Astrocyte (in vitro differentiated cells and primary cell): ENCODE results near the gene OPRL1. TPM values are rescaled to one million over a fixed set of nuclear protein-coding genes. Genes with fewer than 3 reads are reported as not detected.

Experiments
- DNase-seq: peaks from one replicate; pipeline ENCODE4 v3.0.0-alpha.2; 2010; ENCODE audit warnings: low read depth
- FAIRE-seq: peaks from 2 replicates; lab custom pipeline; 2011; peaks lifted over from hg19 to GRCh38; lab: Jason Lieb, UNC
- H2AFZ ChIP-seq: 2 replicates; pipeline ENCODE4 v1.6.0; 2012; ENCODE audit warnings: low read depth, low read length, inconsistent platforms
- H3K27ac ChIP-seq: 2 replicates; pipeline ENCODE4 v1.5.1; 2011; ENCODE audit warnings: low read depth, low read length, inconsistent platforms
- H3K27me3 ChIP-seq: 2 replicates; pipeline ENCODE4 v1.6.0; 2011; ENCODE audit warnings: low read length, inconsistent platforms; ENCODE audit not compliant: insufficient read depth
- H3K36me3 ChIP-seq: 2 replicates; pipeline ENCODE4 v1.5.1; 2011; ENCODE audit warnings: low read length, inconsistent platforms; ENCODE audit not compliant: insufficient read depth
- H3K4me1 ChIP-seq: 2 replicates; pipeline ENCODE4 v1.5.1; 2011; ENCODE audit warnings: low read length, inconsistent platforms; ENCODE audit not compliant: insufficient read depth
- H3K4me2 ChIP-seq: 2 replicates; pipeline ENCODE4 v1.6.0; 2012; ENCODE audit warnings: low read length, inconsistent platforms
- H3K4me3 ChIP-seq: 2 replicates; pipeline ENCODE4 v1.5.1; 2011; ENCODE audit warnings: low read depth, mild to moderate bottlenecking, low read length, inconsistent platforms; ENCODE audit not compliant: insufficient read depth
- H3K79me2 ChIP-seq: 2 replicates; pipeline ENCODE4 v1.6.0; 2012; ENCODE audit warnings: mild to moderate bottlenecking, low read length, inconsistent platforms; ENCODE audit not compliant: insufficient read depth
- H3K9ac ChIP-seq: 2 replicates; pipeline ENCODE4 v1.6.0; 2012; ENCODE audit warnings: mild to moderate bottlenecking, low read length, inconsistent platforms
- H3K9me3 ChIP-seq: 2 replicates; pipeline ENCODE4 v1.5.1; 2012; ENCODE audit warnings: low read depth, mild to moderate bottlenecking, low read length, inconsistent platforms; ENCODE audit not compliant: insufficient read depth
- H4K20me1 ChIP-seq: 2 replicates; pipeline ENCODE4 v1.6.0; 2012; ENCODE audit warnings: low read length, inconsistent platforms; ENCODE audit not compliant: insufficient read depth
- H3K27ac Mint-ChIP-seq: one replicate; pipeline ENCODE4 v1.8.0; 2021; ENCODE audit warnings: mild to moderate bottlenecking, mixed read lengths; ENCODE audit not compliant: unreplicated experiment
- H3K27me3 Mint-ChIP-seq: one replicate; pipeline ENCODE4 v1.8.0; 2021; ENCODE audit warnings: low read depth, mixed read lengths; ENCODE audit not compliant: unreplicated experiment
- H3K36me3 Mint-ChIP-seq: one replicate; pipeline ENCODE4 v1.8.0; 2021; ENCODE audit warnings: low read depth, mixed read lengths; ENCODE audit not compliant: unreplicated experiment
- H3K4me1 Mint-ChIP-seq: one replicate; pipeline ENCODE4 v1.8.0; 2021; ENCODE audit warnings: low read depth, mixed read lengths; ENCODE audit not compliant: unreplicated experiment
- H3K4me3 Mint-ChIP-seq: one replicate; pipeline ENCODE4 v1.8.0; 2021; ENCODE audit warnings: mild to moderate bottlenecking, moderate library complexity, mixed read lengths; ENCODE audit not compliant: unreplicated experiment
- H3K9me3 Mint-ChIP-seq: one replicate; pipeline ENCODE4 v1.8.0; 2021; ENCODE audit warnings: mild to moderate bottlenecking, mixed read lengths; ENCODE audit not compliant: unreplicated experiment
- EZH2 ChIP-seq: IDR thresholded peaks from 2 replicates; pipeline ENCODE4 v1.6.1; 2012; ENCODE audit warnings: mild to moderate bottlenecking, low read length, inconsistent platforms; ENCODE audit not compliant: insufficient read depth
- total RNA-seq: library from RNA; stranded (reverse); gene quantifications from 2 replicates; pipeline ENCODE4 v1.2.1, GENCODE V29; 2021
- TF ChIP-seq, protein P1 (sequence below): IDR thresholded peaks from 2 replicates; pipeline ENCODE4 v1.5.1; 2011; ENCODE audit warnings: low read depth, mild to moderate bottlenecking, inconsistent platforms, low read length, moderate library complexity; ENCODE audit not compliant: insufficient read depth

The OPRL1 gene
- total RNA-seq, 1 donor from 2014 or later = 2.8 TPM

DNA sequence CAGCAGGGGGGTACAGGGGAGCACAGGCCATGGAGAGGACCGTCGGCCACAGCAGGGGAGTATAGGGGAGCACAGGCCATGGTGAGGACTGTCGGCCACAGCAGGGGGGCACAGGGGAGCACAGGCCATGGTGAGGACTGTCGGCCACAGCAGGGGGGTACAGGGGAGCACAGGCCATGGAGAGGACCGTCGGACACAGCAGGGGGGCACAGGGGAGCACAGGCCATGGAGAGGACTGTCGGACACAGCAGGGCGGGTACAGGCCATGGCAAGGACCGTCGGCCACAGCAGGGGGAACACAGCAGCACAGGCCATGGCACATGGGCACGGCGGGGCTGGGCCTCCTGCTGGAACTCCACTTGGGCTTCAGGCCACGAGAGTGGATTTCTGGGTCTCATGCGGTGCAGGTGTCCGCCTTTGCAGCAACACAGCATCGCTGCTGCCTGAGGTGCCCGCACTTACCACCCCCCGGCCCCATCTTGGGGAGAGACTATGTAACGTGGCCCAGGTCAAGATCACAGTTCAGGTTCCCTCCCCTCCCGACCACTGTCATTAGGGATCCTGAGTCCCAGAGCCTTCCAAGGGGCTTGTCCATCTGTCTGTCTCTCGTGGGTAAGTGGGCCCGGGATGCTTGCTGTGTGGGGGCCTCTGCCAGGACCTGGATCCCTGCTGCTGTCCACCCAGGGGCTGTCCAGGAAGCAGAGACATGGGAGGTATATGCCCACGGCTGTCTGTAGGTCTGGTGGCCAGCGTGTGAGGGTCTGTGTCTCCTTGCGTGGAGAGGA is 25.0 kb downstream of the OPRL1 start:
- H3K4me2 ChIP-seq = no peak overlapping the region
- H3K27ac ChIP-seq = no peak overlapping the region
- peaks cover 30% of the 10 kb centered on the region for H3K27me3 ChIP-seq
- Mint-ChIP-seq H3K27ac (no peak overlapping the region), H3K4me1 (no peaks in the 10 kb centered on the region), H3K4me3 (no peak overlapping the region), H3K9me3 (no peaks in the 10 kb centered on the region), H3K36me3 (no peaks in the 10 kb centered on the region), H3K27me3 (peaks cover 58% of the 10 kb centered on the region)
- no peaks in the 10 kb centered on the region for H3K4me1 ChIP-seq
- no peak overlapping the region for H3K4me3 ChIP-seq
- no peak overlapping the region for H3K9ac ChIP-seq
- H3K9me3 ChIP-seq = no peaks in the 10 kb centered on the region
- H2AFZ ChIP-seq = no peak overlapping the region
- TF ChIP-seq EZH2 = no peak
- TF ChIP-seq, protein P1, sequence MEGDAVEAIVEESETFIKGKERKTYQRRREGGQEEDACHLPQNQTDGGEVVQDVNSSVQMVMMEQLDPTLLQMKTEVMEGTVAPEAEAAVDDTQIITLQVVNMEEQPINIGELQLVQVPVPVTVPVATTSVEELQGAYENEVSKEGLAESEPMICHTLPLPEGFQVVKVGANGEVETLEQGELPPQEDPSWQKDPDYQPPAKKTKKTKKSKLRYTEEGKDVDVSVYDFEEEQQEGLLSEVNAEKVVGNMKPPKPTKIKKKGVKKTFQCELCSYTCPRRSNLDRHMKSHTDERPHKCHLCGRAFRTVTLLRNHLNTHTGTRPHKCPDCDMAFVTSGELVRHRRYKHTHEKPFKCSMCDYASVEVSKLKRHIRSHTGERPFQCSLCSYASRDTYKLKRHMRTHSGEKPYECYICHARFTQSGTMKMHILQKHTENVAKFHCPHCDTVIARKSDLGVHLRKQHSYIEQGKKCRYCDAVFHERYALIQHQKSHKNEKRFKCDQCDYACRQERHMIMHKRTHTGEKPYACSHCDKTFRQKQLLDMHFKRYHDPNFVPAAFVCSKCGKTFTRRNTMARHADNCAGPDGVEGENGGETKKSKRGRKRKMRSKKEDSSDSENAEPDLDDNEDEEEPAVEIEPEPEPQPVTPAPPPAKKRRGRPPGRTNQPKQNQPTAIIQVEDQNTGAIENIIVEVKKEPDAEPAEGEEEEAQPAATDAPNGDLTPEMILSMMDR = no peak
- FAIRE-seq = no peak
- no peaks in the 10 kb centered on the region for H4K20me1 ChIP-seq
- no peak for DNase-seq
- H3K36me3 ChIP-seq = no peaks in the 10 kb centered on the region
- H3K79me2 ChIP-seq = no peaks in the 10 kb centered on the region

DNA sequence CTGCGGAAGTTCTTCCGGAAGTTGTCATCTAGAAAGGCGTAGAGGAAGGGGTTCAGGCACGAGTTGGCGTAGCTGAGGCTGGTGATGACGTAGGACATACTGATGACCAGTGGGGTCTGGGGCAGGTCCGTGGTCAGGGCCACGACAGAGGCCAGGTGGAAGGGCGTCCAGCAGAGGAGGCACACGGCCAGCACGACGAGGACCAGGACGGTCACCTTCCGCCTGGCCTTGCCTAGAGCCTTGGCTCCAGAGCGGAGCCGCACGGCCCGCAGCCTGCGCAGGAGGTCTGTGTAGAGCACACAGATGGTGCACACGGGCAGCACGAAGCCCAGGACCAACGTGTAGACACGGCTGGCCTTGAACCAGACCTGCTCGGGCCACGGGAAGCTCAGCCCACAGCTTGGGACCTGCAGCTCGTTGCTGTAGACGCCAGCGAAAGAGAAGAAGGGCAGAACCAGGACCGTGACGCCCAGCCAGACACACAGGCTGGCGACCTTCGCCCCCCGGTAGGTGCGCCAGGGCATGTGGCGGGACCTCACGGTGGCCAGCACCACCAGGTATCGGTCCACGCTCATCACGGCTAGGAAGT is 26.1 kb downstream of the OPRL1 start:
- no peak overlapping the region for H3K9ac ChIP-seq
- TF ChIP-seq, protein P1 = no peak
- no peak for TF ChIP-seq EZH2
- Mint-ChIP-seq H3K36me3 (no peaks in the 10 kb centered on the region), H3K9me3 (no peaks in the 10 kb centered on the region), H3K27ac (peak overlapping the region; percentile 41), H3K4me3 (no peak overlapping the region), H3K4me1 (no peaks in the 10 kb centered on the region), H3K27me3 (peaks cover 51% of the 10 kb centered on the region)
- no peaks in the 10 kb centered on the region for H3K79me2 ChIP-seq
- H3K27me3 ChIP-seq = peaks cover 21% of the 10 kb centered on the region
- no peak overlapping the region for H2AFZ ChIP-seq
- FAIRE-seq = no peak
- no peaks in the 10 kb centered on the region for H4K20me1 ChIP-seq
- H3K4me3 ChIP-seq = no peak overlapping the region
- DNase-seq = no peak
- no peak overlapping the region for H3K27ac ChIP-seq
- no peaks in the 10 kb centered on the region for H3K4me1 ChIP-seq
- H3K36me3 ChIP-seq = no peaks in the 10 kb centered on the region
- H3K9me3 ChIP-seq = no peaks in the 10 kb centered on the region
- H3K4me2 ChIP-seq = no peak overlapping the region

DNA sequence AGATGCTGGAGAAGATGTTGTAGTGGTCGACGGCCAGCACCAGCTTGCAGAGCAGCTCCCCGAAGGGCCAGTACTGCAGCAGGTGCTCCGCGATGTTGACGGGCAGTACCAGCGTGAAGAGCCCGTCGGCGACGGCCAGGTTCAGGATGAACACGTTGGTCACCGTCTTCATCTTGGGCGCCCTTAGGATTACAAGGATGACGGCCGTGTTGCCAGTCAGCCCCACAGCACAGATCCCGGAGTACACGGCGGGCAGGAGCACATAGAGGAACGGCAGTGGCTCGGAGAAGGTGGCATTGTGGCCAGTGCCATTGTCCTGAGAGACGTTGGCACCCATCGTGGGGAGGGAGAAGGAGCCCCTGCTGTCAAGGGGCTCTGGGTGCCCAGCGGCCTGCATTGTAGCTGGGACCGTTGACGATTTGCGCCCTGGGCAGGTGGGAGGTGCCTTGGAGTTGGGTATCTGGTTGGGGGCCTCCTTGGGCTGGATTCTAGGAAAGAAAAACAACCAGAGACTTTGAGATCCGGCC is 26.6 kb downstream of the OPRL1 start:
- Mint-ChIP-seq H3K27me3 (peaks cover 49% of the 10 kb centered on the region), H3K27ac (peak overlapping the region; percentile 41), H3K9me3 (no peaks in the 10 kb centered on the region), H3K4me1 (no peaks in the 10 kb centered on the region), H3K36me3 (no peaks in the 10 kb centered on the region), H3K4me3 (no peak overlapping the region)
- no peaks in the 10 kb centered on the region for H3K4me1 ChIP-seq
- H4K20me1 ChIP-seq = no peaks in the 10 kb centered on the region
- H3K79me2 ChIP-seq = no peaks in the 10 kb centered on the region
- no peak overlapping the region for H3K4me3 ChIP-seq
- H3K27ac ChIP-seq = no peak overlapping the region
- H3K4me2 ChIP-seq = no peak overlapping the region
- DNase-seq = no peak
- FAIRE-seq = no peak
- TF ChIP-seq EZH2 = no peak
- TF ChIP-seq, protein P1 = no peak
- H3K27me3 ChIP-seq = peaks cover 15% of the 10 kb centered on the region
- H3K9ac ChIP-seq = no peak overlapping the region
- H2AFZ ChIP-seq = no peak overlapping the region
- H3K9me3 ChIP-seq = no peaks in the 10 kb centered on the region
- H3K36me3 ChIP-seq = no peaks in the 10 kb centered on the region
